ENCODE results near the gene PTK7. TPM values are rescaled to one million over a fixed set of nuclear protein-coding genes. Genes with fewer than 3 reads are reported as not detected.

The PTK7 gene
- total and polyA plus RNA-seq, 2 of the 8 experiments (the other 6 are each of a cell fraction or from before 2014, with no cell fraction given) = 110 to 138 TPM

DNA sequence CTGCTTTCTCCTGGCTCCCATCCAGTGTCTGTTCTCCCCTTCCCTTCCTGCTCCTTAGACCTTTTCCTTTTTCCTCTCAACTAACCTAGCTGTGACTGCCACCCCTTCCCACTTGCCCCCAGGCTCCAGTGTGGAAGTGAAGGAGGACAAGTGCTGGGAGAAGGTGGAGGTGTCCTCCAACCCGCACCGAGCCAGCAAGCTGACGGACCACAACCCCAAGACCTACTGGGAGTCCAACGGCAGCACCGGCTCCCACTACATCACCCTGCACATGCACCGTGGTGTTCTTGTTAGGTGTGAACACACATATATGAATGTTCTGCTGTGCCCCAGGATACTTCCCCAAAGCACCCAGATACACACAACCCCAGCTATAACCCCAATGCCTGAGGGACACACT is 124.4 kb downstream of the PTK7 start:
- Histone ChIP-seq H2BK20ac (ENCODE audit: low read length) (no peak overlapping the region), H2BK5ac (ENCODE audit: low read depth, low read length) (no peak overlapping the region), H2BK15ac (ENCODE audit: low read length) (no peak overlapping the region), H3K36me3 (ENCODE audit: control insufficient read depth in 2 of 4, insufficient read depth in 4 of 4, low read length in 3 of 4) (no peaks in the 10 kb centered on the region), H3K9me3 (ENCODE audit: insufficient read depth in 2 of 2, low read depth in 1 of 2, low read length in 1 of 2) (no peaks in the 10 kb centered on the region), H3K27ac (ENCODE audit: low read depth, low read length) (no peak overlapping the region), H3K79me1 (ENCODE audit: low read depth, low read length) (no peaks in the 10 kb centered on the region), H3K4me3 (ENCODE audit: extremely low read depth in 1 of 4, insufficient read depth in 2 of 4, low read depth in 3 of 4, low read length in 4 of 4) (no peak overlapping the region), H3K56ac (replicated peaks; ENCODE audit: insufficient read length, low read depth, low read length) (no peak overlapping the region), H4K20me1 (replicated peaks in 1 of 2; ENCODE audit: control insufficient read depth in 1 of 2, insufficient read depth in 2 of 2, low read length in 2 of 2) (no peaks in the 10 kb centered on the region), H3K79me2 (ENCODE audit: control insufficient read depth in 1 of 2, insufficient read depth in 2 of 2, low read length in 2 of 2) (no peaks in the 10 kb centered on the region), H3K4me2 (ENCODE audit: insufficient read depth in 1 of 2, low read depth in 2 of 2, low read length in 2 of 2) (no peak overlapping the region), H2AK5ac (ENCODE audit: low read depth, low read length) (no peak overlapping the region), H4K5ac (ENCODE audit: insufficient read length, low read depth, low read length) (no peak overlapping the region), H3K4ac (replicated peaks; ENCODE audit: insufficient read length, low read depth, low read length) (no peak overlapping the region), H3K4me1 (replicated peaks in 1 of 4; ENCODE audit: control insufficient read depth in 3 of 4, insufficient read depth in 4 of 4, low read length in 3 of 4) (no peaks in the 10 kb centered on the region), H2BK12ac (ENCODE audit: low read depth, low read length) (no peak overlapping the region), H3K18ac (ENCODE audit: extremely low read depth, low read length) (no peak overlapping the region), H3K23ac (ENCODE audit: insufficient read length) (no peak overlapping the region), H3K23me2 (ENCODE audit: low read depth, low read length) (no peaks in the 10 kb centered on the region), H2BK120ac (replicated peaks; ENCODE audit: low read depth, low read length) (no peak overlapping the region), H2AFZ (ENCODE audit: low read length) (no peak overlapping the region), H3K27me3 (replicated peaks in 1 of 4; ENCODE audit: control insufficient read depth in 3 of 4, extremely low read depth in 1 of 4, insufficient read depth in 3 of 4, low read length in 3 of 4) (no peaks in the 10 kb centered on the region), H3K14ac (ENCODE audit: insufficient read length) (no peak overlapping the region), H4K8ac (ENCODE audit: extremely low read depth, insufficient read depth, low read length) (no peak overlapping the region), H3K9ac (replicated peaks in 1 of 4; ENCODE audit: extremely low read depth in 1 of 4, low read depth in 3 of 4, low read length in 3 of 4) (no peak overlapping the region), H4K91ac (replicated peaks; ENCODE audit: insufficient read length, low read length) (no peak overlapping the region)
- ChIA-PET CTCF (ENCODE audit: partially characterized antibody) (interaction anchor here (1.2 to 2.1 kb wide), 2 partner anchors 13 to 19 kb away, joined by 5 to 9 read pairs; no protein-coding TSS in a partner anchor), POLR2A (ENCODE audit: partially characterized antibody) (interaction anchor here (1.4 to 2.1 kb wide), 3 partner anchors 15 to 26 kb away, joined by 3 to 8 read pairs (median 4); no protein-coding TSS in a partner anchor)
- FAIRE-seq = no peak
- WGBS, 2 experiments (ENCODE audit: extremely low coverage in 1 of 2, insufficient coverage in 1 of 2, insufficient read length in 1 of 2, insufficient replicate concordance in 2 of 2, low coverage in 1 of 2, low lambda C conversion rate in 2 of 2, missing lambda C conversion rate in 1 of 2) = 100% methylated on average over 6 of the region's 6 CpGs; no CpG with 5 or more reads in 1 of the 2 experiments
- DNase-seq (ENCODE audit: low read depth in 1 of 2, low spot score in 2 of 2) = no peak
- TF ChIP-seq MAFK (IDR thresholded peaks at IDR 0.05; ENCODE audit: low read depth, low read length) (no peak), GTF2F1 (IDR thresholded peaks at IDR 0.05; ENCODE audit: borderline replicate concordance, low read depth, low read length) (no peak), CBX5 (IDR thresholded peaks at IDR 0.05; ENCODE audit: low read depth, low read length) (no peak), POLR2AphosphoS5 (IDR thresholded peaks at IDR 0.05; ENCODE audit: low read depth, low read length) (no peak), JUND (IDR thresholded peaks at IDR 0.05; ENCODE audit: low read length) (no peak), TBP (IDR thresholded peaks at IDR 0.05; ENCODE audit: low read depth, low read length) (no peak), POU5F1 (IDR thresholded peaks at IDR 0.05; ENCODE audit: low read depth, low read length) (no peak), NANOG (IDR thresholded peaks at IDR 0.05; ENCODE audit: insufficient read depth, low read depth, low read length, poor library complexity, severe bottlenecking) (no peak), BCL11A (IDR thresholded peaks at IDR 0.05; ENCODE audit: low read depth in 2 of 2, low read length in 2 of 2) (no peak), SAP30 (IDR thresholded peaks at IDR 0.05; ENCODE audit: insufficient read depth, insufficient replicate concordance, low read length) (no peak), SIN3A (conservative IDR thresholded peaks at IDR 0.05 in 1 of 2, IDR thresholded peaks at IDR 0.05 in 1 of 2; ENCODE audit: low read depth in 1 of 2, low read length in 2 of 2) (no peak), CBX8 (IDR thresholded peaks at IDR 0.05; ENCODE audit: borderline replicate concordance, low read depth, low read length) (no peak), TCF12 (IDR thresholded peaks at IDR 0.05; ENCODE audit: low read depth, low read length) (no peak)
- TF ChIP-seq, protein P1, sequence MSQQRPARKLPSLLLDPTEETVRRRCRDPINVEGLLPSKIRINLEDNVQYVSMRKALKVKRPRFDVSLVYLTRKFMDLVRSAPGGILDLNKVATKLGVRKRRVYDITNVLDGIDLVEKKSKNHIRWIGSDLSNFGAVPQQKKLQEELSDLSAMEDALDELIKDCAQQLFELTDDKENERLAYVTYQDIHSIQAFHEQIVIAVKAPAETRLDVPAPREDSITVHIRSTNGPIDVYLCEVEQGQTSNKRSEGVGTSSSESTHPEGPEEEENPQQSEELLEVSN (IDR thresholded peaks at IDR 0.05) = no peak
